SJSA1 (cell line): ENCODE measurements around the gene PEX10. TPM values are rescaled to one million over a fixed set of nuclear protein-coding genes. Genes with fewer than 3 reads are reported as not detected.

Source experiments
- DNase-seq, 2 experiments: peaks; one replicate each; pipeline ENCODE4 v3.0.0-alpha.2; 2015 to 2020; ENCODE audit warnings: low spot score in 2 of 2, low read depth in 1 of 2
- H3K27ac ChIP-seq: fragments of 250-450 bp; sonication (Bioruptor Pico); 2 replicates; pipeline ENCODE4 v1.5.1; 2020; ENCODE audit warnings: mild to moderate bottlenecking, moderate library complexity
- H3K27me3 ChIP-seq: fragments of 250-450 bp; sonication (Bioruptor Pico); replicated peaks from 2 replicates; pipeline ENCODE4 v1.5.1; 2020; ENCODE audit warnings: mild to moderate bottlenecking, moderate library complexity
- H3K36me3 ChIP-seq: fragments of 250-450 bp; sonication (Bioruptor Pico); 2 replicates; pipeline ENCODE4 v1.5.1; 2020; ENCODE audit warnings: mild to moderate bottlenecking
- H3K4me1 ChIP-seq: fragments of 250-450 bp; sonication (Bioruptor Pico); replicated peaks from 2 replicates; pipeline ENCODE4 v1.6.1; 2021; ENCODE audit warnings: mild to moderate bottlenecking
- H3K4me3 ChIP-seq: fragments of 250-450 bp; sonication (Bioruptor Pico); 2 replicates; pipeline ENCODE4 v1.5.1; 2020; ENCODE audit warnings: mild to moderate bottlenecking
- H3K9me3 ChIP-seq: fragments of 250-450 bp; sonication (Bioruptor Pico); replicated peaks from 2 replicates; pipeline ENCODE4 v1.5.1; 2020; ENCODE audit warnings: mild to moderate bottlenecking
- total RNA-seq: library from RNA; depleted of rRNA; stranded (reverse); fragments of >200 nt; shearing (Covaris generic); gene quantifications from 2 replicates; pipeline ENCODE4 v1.2.3, GENCODE V29; 2014

Gene PEX10
- total RNA-seq, 1 experiment from 2014 or later = 37.3 TPM

- no peak overlapping the region for H3K27ac ChIP-seq
- DNase-seq = no peak
- no peaks in the 10 kb centered on the region for H3K4me1 ChIP-seq
- H3K27me3 ChIP-seq = peaks cover 11% of the 10 kb centered on the region
- H3K9me3 ChIP-seq = peaks cover 20% of the 10 kb centered on the region
- H3K36me3 ChIP-seq = no peaks in the 10 kb centered on the region
- no peak overlapping the region for H3K4me3 ChIP-seq
Measured at GRCh38 chr1:2427976-2428375, 15.6 kb upstream of the PEX10 start.

- H3K36me3 ChIP-seq = no peaks in the 10 kb centered on the region
- H3K27me3 ChIP-seq = peaks cover 2% of the 10 kb centered on the region; the same call in 1 of the 2 replicates
- DNase-seq = no peak
- H3K9me3 ChIP-seq = peaks cover 25% of the 10 kb centered on the region
- H3K27ac ChIP-seq = no peak overlapping the region
- H3K4me3 ChIP-seq = no peak overlapping the region
- H3K4me1 ChIP-seq = no peaks in the 10 kb centered on the region
Measured at GRCh38 chr1:2427051-2427450, 14.7 kb upstream of the PEX10 start.

- Histone ChIP-seq H3K27ac (no peak overlapping the region), H3K4me3 (no peak overlapping the region), H3K36me3 (no peaks in the 10 kb centered on the region), H3K9me3 (peaks cover 25% of the 10 kb centered on the region), H3K27me3 (no peaks in the 10 kb centered on the region), H3K4me1 (no peaks in the 10 kb centered on the region)
- DNase-seq = no peak
Measured at GRCh38 chr1:2426540-2426939, 14.2 kb upstream of the PEX10 start.

- H3K4me1 ChIP-seq = no peaks in the 10 kb centered on the region
- 0 out of 2 replicates have a peak, but pooled peaks cover 2% of the 10 kb centered on the region for H3K27me3 ChIP-seq
- DNase-seq = no peak
- H3K9me3 ChIP-seq = peaks cover 25% of the 10 kb centered on the region
- H3K27ac ChIP-seq = no peak overlapping the region
- no peak overlapping the region for H3K4me3 ChIP-seq
- no peaks in the 10 kb centered on the region for H3K36me3 ChIP-seq
Measured at GRCh38 chr1:2425892-2426291, 13.5 kb upstream of the PEX10 start.

- Histone ChIP-seq H3K9me3 (peaks cover 12% of the 10 kb centered on the region), H3K4me1 (no peaks in the 10 kb centered on the region), H3K27me3 (peaks cover 14% of the 10 kb centered on the region), H3K36me3 (no peaks in the 10 kb centered on the region), H3K4me3 (no peak overlapping the region), H3K27ac (no peak overlapping the region)
- DNase-seq = no peak
Measured at GRCh38 chr1:2422523-2422922, 10.2 kb upstream of the PEX10 start.

- Histone ChIP-seq H3K4me1 (peaks cover 2% of the 10 kb centered on the region), H3K9me3 (peaks cover 12% of the 10 kb centered on the region), H3K36me3 (no peaks in the 10 kb centered on the region), H3K27ac (no peak overlapping the region), H3K27me3 (peaks cover 14% of the 10 kb centered on the region), H3K4me3 (no peak overlapping the region)
- DNase-seq = no peak
Measured at GRCh38 chr1:2419416-2419815, 7.1 kb upstream of the PEX10 start.

GRCh38 chr1:2418791-2419320 is 6.5 kb upstream of the PEX10 start:
- Histone ChIP-seq H3K9me3 (peaks cover 12% of the 10 kb centered on the region), H3K4me3 (no peak overlapping the region), H3K27ac (no peak overlapping the region), H3K4me1 (peaks cover 7% of the 10 kb centered on the region), H3K27me3 (peaks cover 14% of the 10 kb centered on the region), H3K36me3 (no peaks in the 10 kb centered on the region)
- DNase-seq = no peak

GRCh38 chr1:2417833-2418225 is 5.5 kb upstream of the PEX10 start:
- peaks cover 3% of the 10 kb centered on the region; the same call in 1 of the 2 replicates for H3K9me3 ChIP-seq
- H3K27ac ChIP-seq = no peak overlapping the region
- peaks cover 14% of the 10 kb centered on the region for H3K27me3 ChIP-seq
- H3K4me1 ChIP-seq = peaks cover 16% of the 10 kb centered on the region
- no peak overlapping the region for H3K4me3 ChIP-seq
- no peak for DNase-seq
- no peaks in the 10 kb centered on the region for H3K36me3 ChIP-seq

- DNase-seq = no peak
- Histone ChIP-seq H3K27me3 (peaks cover 14% of the 10 kb centered on the region), H3K4me1 (peaks cover 18% of the 10 kb centered on the region), H3K36me3 (peaks cover 1% of the 10 kb centered on the region), H3K4me3 (no peak overlapping the region), H3K9me3 (peaks cover under 1% of the 10 kb centered on the region; the same call in 1 of the 2 replicates), H3K27ac (no peak overlapping the region)
Measured at GRCh38 chr1:2417083-2417832, 4.9 kb upstream of the PEX10 start.

GRCh38 chr1:2416403-2416802 is 4.0 kb upstream of the PEX10 start:
- Histone ChIP-seq H3K9me3 (peaks cover 3% of the 10 kb centered on the region; the same call in 1 of the 2 replicates), H3K36me3 (peaks cover 5% of the 10 kb centered on the region), H3K4me1 (peaks cover 27% of the 10 kb centered on the region), H3K27me3 (peaks cover 14% of the 10 kb centered on the region), H3K27ac (no peak overlapping the region), H3K4me3 (no peak overlapping the region)
- DNase-seq = no peak

- Histone ChIP-seq H3K9me3 (peaks cover 3% of the 10 kb centered on the region; the same call in 1 of the 2 replicates), H3K36me3 (peaks cover 5% of the 10 kb centered on the region), H3K4me3 (no peak overlapping the region), H3K4me1 (peaks cover 28% of the 10 kb centered on the region), H3K27me3 (peaks cover 12% of the 10 kb centered on the region), H3K27ac (no peak overlapping the region)
- DNase-seq = no peak
Measured at GRCh38 chr1:2415801-2416208, 3.4 kb upstream of the PEX10 start.

GRCh38 chr1:2415337-2415736 is 3.0 kb upstream of the PEX10 start:
- Histone ChIP-seq H3K27me3 (peaks cover 12% of the 10 kb centered on the region), H3K9me3 (peaks cover 3% of the 10 kb centered on the region; the same call in 1 of the 2 replicates), H3K27ac (no peak overlapping the region), H3K4me3 (no peak overlapping the region), H3K36me3 (peaks cover 5% of the 10 kb centered on the region), H3K4me1 (peaks cover 28% of the 10 kb centered on the region)
- no peak for DNase-seq

GRCh38 chr1:2414297-2414958 is 2.1 kb upstream of the PEX10 start:
- peaks cover 3% of the 10 kb centered on the region; the same call in 1 of the 2 replicates for H3K9me3 ChIP-seq

More at GRCh38 chr1:2414297-2414958, 2.1 kb upstream of the PEX10 start:
- peak; percentile 63 to 71 for DNase-seq
- Histone ChIP-seq H3K4me1 (peaks cover 28% of the 10 kb centered on the region), H3K27me3 (peaks cover 12% of the 10 kb centered on the region), H3K36me3 (peaks cover 12% of the 10 kb centered on the region), H3K27ac (no peak overlapping the region), H3K4me3 (no peak overlapping the region)
